Stimulated activated CD8-positive, alpha-beta memory T cell treated with anti-CD3 and anti-CD28 coated beads, Interleukin-7, amount 100 ng/mL, for 24 hours (primary cell): ENCODE results near the gene THPO.
A peak's percentile ranks its signal among the peaks of the same experiment; 100 is the strongest.

Experiments used
- DNase-seq: peaks from one replicate; pipeline ENCODE4 v3.0.0-alpha.2; 2020; ENCODE audit warnings: low read depth

THPO gene

DNA sequence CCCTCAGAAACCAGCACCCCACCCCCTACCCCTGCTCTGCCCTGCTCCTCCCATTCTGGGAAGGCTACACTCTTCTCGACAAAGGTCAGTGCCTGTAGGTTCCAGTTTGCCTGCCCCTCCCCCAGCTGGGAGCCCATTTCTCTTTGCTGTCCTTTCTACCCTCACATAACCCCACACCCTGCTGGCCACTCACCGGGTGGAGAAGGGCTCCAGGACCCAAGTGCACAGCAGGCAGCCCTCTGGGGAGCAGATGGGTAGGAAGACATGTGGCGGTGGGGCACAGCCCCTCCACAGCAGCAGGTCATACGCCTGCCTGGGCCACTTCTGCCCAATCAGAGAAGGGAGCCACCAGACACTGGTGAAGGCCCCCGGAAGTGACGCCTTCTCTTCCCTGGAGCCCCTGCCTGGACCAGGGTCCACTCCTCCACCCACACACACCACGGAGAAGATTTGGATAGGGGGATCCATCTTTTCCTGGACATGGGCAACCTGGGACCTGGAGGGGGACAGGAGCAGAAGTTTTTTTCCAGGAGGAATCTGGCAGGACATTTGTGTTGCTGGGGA, at the start of gene THPO:
Gene THPO, minus strand, starts transcription at position 326 of the 564 bp plus-strand sequence. CDS start 1,948 bp downstream, outside the sequence.
- DNase-seq: no peak

DNA sequence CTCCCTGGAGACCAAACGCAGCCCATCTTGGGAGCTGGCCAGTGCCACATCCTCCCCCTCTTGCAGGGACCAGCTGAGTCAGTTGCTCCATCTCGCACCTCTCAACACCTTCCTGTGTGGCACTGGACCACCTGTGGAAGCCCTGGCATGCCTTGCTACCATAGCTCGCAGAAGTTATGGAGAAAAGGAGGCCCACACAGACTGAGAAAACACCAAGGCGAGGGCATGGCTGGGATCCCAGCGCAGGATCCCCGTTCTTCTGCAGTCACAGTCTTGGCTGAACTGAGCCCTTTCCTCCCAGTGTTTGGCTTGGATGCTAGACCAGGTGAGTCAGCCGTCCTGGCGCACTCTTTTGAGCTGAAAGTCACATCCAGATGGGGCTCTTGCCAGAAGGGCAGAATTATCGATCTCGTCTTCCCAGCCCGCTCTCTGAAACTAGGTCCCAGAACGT, 48.7 kb upstream of the THPO start:
- no peak for DNase-seq

- no peak for DNase-seq
These were observed 45.6 kb upstream of the THPO start for GRCh38 chr3:184423561-184423960.

GRCh38 chr3:184419171-184419570, 41.2 kb upstream of the THPO start:
- no peak for DNase-seq

DNA sequence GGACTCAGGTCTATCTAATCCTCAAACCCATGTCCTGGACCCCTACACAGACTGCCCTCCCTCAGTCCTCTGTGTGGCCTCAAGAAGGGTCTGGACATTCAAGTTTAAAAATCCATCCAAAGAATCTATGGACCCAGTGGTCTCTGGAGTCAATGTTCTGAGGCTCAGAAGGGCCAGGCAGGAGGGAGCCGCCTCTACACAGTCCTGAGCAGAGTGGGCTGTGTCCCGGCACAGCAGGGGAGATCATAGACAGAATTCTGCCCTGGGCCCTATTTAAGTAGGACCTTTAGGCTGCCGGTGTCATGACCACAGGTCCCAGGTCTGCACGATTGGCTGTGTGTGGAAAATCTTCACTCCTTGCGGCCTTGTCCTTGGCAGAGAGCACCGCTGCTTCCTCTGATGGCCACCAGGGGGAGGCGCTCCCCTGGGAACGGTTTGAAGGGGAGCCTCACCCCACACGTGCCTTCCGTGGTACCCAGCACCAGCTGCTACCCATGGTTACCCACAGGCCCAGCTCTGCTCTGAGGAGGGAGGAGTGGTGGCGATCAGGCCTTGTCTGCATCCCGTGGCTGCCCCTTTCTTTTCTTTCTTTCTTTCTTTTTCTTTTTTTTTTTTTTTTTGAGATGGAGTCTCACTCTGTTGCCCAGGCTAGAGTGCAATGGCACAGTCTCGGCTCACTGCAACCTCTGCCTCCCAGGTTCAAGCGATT, 39.8 kb upstream of the THPO start:
- DNase-seq: peak; percentile 39

DNA sequence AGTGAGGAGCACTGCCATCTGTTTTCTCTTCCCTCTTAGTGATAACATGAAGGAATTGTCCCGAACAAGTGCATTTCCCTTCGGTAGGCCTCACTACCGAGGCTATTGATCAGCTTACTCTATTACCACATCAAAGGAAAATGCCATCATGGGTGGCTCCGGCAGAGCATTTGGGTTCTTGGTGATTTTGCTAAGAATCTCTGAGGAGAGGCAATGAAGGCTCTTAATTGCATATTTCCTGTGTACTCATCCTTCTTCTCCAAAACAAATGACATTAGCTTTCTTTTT, 37.1 kb upstream of the THPO start:
- no peak for DNase-seq

DNA sequence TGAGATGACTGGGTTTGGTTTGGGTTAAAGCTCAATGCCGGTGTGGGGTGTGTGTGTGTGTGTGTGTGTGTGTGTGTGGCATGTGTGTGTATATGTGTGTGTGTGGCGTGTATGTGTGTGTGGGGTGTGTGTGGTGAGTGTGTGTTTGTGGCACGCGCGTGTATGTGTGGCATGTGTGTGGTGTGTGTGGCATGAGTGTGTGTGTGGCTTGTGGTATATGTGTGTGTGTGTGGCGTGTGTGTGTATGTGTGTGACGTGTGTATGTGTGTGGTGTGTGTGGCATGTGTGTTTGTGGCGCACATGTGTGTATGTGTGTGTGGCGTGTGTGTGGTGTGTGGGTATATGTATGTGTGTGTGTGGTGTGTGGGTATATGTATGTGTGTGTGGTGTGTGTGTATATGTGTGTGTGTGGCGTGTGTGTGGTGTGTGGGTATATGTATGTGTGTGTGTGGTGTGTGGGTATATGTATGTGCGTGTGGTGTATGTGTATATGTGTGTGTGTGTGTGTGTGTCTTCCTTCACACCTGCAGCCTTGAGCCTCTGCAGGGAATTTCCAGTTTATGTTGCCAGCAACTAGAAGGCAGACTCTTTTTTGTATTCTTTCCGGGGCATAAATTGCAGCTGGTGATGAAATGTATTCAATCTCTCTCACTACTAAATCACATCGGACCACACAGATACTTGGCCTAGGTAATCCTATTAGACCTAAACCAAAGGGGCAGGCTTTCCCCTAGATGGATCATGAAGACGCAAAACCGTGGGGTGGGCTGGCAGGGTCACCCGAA, 36.6 kb upstream of the THPO start:
- no peak for DNase-seq

GRCh38 chr3:184409946-184410500, 32.0 kb upstream of the THPO start:
- DNase-seq: no peak

DNA sequence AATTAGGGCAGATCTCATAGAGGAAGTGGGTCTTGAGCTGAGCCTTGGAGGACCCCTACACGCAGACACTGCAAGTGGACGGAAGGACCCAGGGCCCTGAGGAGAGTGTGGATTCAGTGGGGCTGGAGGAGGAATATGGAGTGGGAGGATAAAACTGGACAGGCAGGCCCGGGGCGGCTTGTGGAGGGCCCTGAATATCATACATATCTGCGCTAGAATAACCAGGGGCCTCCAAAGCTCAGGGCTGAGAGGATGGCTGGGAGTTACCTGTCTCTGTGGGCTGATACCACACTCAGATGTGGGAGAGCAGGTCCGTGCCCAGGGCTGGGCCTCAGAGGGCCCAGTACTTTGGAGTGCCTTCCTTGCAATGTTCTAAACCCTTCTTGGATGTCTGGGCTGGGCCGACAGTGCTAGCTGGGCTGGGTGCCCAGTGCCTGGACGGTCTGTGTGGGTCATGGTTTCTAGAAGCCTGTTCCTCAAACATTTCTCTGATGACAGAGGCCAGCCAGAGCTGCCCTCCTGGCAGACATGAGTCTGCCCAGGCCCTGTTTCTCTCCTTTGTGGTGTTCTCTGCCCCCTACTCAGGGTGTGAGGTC, 31.4 kb upstream of the THPO start:
- DNase-seq: no peak

GRCh38 chr3:184405075-184406030, 27.3 kb upstream of the THPO start:
- DNase-seq: no peak

DNA sequence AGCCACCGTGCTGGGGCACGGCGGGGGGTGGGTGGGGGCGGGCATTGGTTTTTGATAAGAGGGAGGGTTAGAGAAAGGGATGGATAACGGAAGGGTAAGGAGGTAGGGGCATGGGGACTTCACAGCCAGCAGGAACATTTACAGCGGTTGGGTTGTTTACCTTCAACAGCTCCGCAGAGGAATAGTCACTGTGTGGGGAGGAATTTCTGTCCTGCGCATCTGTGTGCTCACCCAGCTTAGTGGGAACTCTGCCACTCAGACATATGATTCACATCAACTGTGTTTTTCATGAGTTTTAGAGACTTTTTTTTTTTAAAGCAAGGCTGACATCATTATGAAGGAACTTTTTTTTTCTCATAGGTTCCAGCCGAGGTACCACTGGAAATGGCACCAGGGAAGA, 21.4 kb upstream of the THPO start:
- no peak for DNase-seq

GRCh38 chr3:184395320-184395660, 17.3 kb upstream of the THPO start:
- DNase-seq: no peak

GRCh38 chr3:184391266-184391665, 13.3 kb upstream of the THPO start:
- DNase-seq: no peak

DNA sequence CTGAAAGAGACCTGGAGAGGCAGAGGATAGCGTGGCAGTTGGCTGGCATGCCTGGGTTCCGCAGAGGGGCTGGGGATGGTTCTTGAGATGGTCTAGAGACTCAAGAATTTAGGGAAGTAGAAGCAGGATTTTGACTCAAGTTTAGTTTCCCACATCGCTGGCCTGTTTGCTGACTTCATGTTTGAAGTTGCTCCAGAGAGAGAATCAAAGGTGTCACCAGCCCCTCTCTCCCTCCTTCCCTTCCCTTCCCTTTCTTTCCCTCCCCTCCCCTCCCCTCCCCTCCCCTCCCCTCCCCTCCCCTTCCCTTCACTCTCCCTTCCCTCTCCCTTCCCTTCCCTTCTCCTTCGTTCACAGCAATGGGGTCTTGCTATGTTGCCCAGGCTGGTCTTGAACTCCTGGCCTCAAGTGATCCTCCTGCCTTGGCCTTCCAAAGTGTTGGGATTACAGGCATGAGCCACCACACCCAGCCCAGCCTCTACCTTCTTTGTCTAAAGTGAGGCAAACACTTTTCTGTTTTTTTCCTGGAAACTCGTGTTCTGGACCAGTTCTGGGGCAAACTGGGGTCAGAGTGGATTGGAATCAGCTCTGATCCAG, 12.0 kb upstream of the THPO start:
- DNase-seq: no peak

DNA sequence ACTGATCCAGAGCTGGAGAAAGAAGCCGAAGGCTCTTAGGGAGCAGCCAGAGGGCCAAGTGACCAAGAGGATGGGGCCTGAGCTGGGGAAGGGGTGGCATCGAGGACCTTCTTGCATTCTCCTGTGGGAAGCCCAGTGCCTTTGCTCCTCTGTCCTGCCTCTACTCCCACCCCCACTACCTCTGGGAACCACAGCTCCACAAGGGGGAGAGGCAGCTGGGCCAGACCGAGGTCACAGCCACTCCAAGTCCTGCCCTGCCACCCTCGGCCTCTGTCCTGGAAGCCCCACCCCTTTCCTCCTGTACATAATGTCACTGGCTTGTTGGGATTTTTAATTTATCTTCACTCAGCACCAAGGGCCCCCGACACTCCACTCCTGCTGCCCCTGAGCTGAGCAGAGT, 11.4 kb upstream of the THPO start:
- DNase-seq: no peak

DNA sequence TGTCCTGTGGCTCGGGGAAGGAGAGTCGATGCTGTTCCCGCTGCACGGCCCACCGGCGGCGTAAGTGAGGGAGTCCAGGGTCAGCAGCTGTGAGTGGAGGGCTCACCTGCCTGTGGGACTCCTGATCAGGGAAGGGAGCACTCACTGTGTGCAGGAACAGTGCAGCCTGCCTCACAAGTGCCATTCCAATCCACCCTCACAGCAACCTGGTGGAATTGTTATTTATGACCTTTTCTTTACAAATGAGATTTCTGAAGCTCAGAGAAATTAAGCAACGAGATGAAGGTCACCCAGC, 10.9 kb upstream of the THPO start:
- no peak for DNase-seq

DNA sequence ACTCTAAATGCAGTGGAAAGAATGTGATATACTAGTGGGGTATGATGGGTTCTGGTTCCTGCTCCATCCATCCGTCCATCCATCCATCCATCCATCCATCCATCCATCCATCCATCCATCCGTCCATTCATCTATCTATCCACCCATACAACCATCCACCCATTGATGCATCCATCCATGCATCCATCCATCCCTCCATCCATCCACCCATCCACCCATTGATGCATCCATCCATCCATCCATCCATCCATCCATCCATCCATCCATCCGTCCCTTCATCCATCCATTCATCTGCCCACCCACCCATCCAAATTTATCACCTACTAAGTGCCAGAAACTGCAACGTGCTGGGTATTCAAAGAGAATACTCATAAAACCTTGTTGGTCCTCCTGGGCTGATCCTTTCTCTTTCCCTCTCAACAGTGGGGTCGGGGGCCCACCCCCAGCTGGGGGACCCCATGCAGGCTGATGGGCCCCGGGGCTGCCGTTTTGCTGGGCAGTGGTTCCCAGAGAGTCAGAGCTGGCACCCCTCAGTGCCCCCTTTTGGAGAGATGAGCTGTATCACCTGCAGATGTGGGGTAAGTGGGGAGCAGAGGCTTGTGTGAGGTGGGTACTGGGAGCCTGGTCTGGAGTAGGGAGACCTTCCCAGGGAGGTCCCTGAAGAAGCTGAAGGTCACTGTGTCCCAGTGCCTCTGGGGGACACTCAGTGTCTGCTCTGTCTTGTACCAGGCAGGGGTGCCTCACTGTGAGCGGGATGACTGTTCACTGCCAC, 10.3 kb upstream of the THPO start:
- DNase-seq: no peak

- no peak for DNase-seq
These were observed 9.2 kb upstream of the THPO start for GRCh38 chr3:184387174-184387714.

DNA sequence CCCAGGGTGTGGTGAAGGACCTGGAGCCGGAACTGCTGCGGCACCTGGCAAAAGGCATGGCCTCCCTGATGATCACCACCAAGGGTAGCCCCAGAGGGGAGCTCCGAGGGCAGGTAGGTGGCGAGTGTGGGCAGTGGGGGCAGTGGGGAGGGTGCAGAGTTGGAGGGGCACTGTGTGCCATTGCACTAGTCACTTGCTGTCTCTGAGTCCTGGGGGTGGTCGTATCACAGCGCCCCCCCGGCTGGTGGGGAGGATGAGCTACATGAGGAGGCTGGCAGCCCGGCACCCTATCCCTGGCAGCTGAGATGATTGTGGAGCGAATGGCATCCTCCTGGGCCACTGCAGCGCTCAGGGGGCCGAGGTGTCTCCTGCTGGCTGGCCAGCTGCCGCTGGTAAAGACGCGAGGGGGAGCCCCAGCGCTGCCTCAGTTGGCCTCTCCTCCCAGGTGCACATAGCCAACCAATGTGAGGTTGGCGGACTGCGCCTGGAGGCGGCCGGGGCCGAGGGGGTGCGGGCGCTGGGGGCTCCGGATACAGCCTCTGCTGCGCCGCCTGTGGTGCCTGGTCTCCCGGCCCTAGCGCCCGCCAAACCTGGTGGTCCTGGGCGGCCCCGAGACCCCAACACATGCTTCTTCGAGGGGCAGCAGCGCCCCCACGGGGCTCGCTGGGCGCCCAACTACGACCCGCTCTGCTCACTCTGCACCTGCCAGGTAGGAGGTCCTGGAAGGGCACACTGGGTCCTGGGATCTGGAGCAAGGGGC, 8.2 kb upstream of the THPO start:
- DNase-seq: no peak
